ENCODE results near the gene BTBD10.

DNA sequence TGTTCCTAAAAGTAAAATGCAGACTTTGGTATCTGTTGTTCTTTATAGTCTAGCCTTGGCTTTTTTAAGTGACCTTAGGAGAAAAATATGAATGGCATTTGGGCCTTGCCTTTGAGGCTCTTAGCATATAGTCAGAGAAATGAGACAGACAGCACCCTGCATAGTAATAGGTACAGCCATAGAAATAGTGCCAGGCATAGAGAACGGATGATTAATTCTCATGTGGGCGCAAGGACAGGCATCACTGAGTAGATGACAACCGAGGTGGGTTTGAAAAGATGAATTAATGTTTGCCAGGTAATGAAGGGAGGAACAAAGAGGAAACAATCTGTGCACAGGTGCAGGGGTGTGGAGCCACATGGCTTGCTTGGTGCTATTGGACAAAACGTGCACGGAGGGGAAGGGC, 95.0 kb downstream of the BTBD10 start:
- TF ChIP-seq POLR2AphosphoS5 (IDR thresholded peaks at IDR 0.05; ENCODE audit: low read depth, low read length) (no peak), POLR2A (IDR thresholded peaks at IDR 0.05; ENCODE audit: low read depth, low read length) (no peak), SPI1 (IDR thresholded peaks at IDR 0.05; ENCODE audit: low read depth, low read length) (no peak)

Data from GM12891 (cell line).